HG03039 (cell line): ENCODE results near the gene GABRR2.
"Not testable (repeated sequence)": the region's sequence is repeated elsewhere in the genome, so short reads cannot be mapped to it uniquely, and the experiment has no call there.

Experiments used
- ATAC-seq: cut with Tn5 transposase; IDR thresholded peaks from one replicate; pipeline ENCODE4 v1.9.1; 2021; ENCODE audit warnings: mild to moderate bottlenecking, moderate library complexity; ENCODE audit not compliant: unreplicated experiment

The GABRR2 gene

GRCh38 chr6:89264296-89264695, 50.8 kb downstream of the GABRR2 start:
- ATAC-seq: no peak

- no peak for ATAC-seq
Observed at GRCh38 chr6:89260832-89261231, 54.3 kb downstream of the GABRR2 start.

GRCh38 chr6:89260310-89260709, 54.8 kb downstream of the GABRR2 start:
- ATAC-seq: no peak

GRCh38 chr6:89258912-89259311, 56.2 kb downstream of the GABRR2 start:
- ATAC-seq: no peak

- ATAC-seq: no peak
Observed at GRCh38 chr6:89257781-89258180, 57.3 kb downstream of the GABRR2 start.

- ATAC-seq: no peak
Observed at GRCh38 chr6:89257346-89257745, 57.8 kb downstream of the GABRR2 start.

- no peak for ATAC-seq
Observed at GRCh38 chr6:89255417-89255816, 59.7 kb downstream of the GABRR2 start.

GRCh38 chr6:89254569-89254968, 60.5 kb downstream of the GABRR2 start:
- ATAC-seq: no peak

- no peak for ATAC-seq
Observed at GRCh38 chr6:89252907-89253306, 62.2 kb downstream of the GABRR2 start.

- ATAC-seq: no peak
Observed at GRCh38 chr6:89251976-89252375, 63.1 kb downstream of the GABRR2 start.

GRCh38 chr6:89251170-89251569, 63.9 kb downstream of the GABRR2 start:
- ATAC-seq: no peak

- ATAC-seq: no peak
Observed at GRCh38 chr6:89250239-89250638, 64.9 kb downstream of the GABRR2 start.

GRCh38 chr6:89244241-89244985, 70.7 kb downstream of the GABRR2 start:
- no peak for ATAC-seq

- ATAC-seq: no peak
Observed at GRCh38 chr6:89243331-89243629, 71.8 kb downstream of the GABRR2 start.

GRCh38 chr6:89242574-89243330, 72.3 kb downstream of the GABRR2 start:
- ATAC-seq: no peak

- ATAC-seq: no peak
Observed at GRCh38 chr6:89239338-89239737, 75.8 kb downstream of the GABRR2 start.

GRCh38 chr6:89237158-89237557, 77.9 kb downstream of the GABRR2 start:
- no peak for ATAC-seq

GRCh38 chr6:89233605-89234004, 81.5 kb downstream of the GABRR2 start:
- not testable (repeated sequence) for ATAC-seq

GRCh38 chr6:89222712-89223039, 92.4 kb downstream of the GABRR2 start:
- no peak for ATAC-seq

GRCh38 chr6:89221971-89222711, 93.0 kb downstream of the GABRR2 start:
- ATAC-seq: no peak

- no peak for ATAC-seq
Observed at GRCh38 chr6:89221129-89221528, 94.0 kb downstream of the GABRR2 start.

GRCh38 chr6:89217299-89217910, 97.7 kb downstream of the GABRR2 start, which contains the start of gene GABRR1:
Gene GABRR1, minus strand, starts transcription at chr6:89217358. Its CDS starts 36 bp downstream, at chr6:89217322.
- no peak for ATAC-seq
